ENCODE data around the gene FAAP20.

The FAAP20 gene

GRCh38 chr1:2233468-2233867, 38.9 kb upstream of the FAAP20 start:
- no peak overlapping the region for H3K4me3 ChIP-seq (ENCODE audit: low read depth, low read length)
- DNase-seq (ENCODE audit: low read depth) = no peak
- TF ChIP-seq CTCF (IDR thresholded peaks at IDR 0.05; ENCODE audit: insufficient read depth, low read depth, low read length, missing control alignments) = no peak

GRCh38 chr1:2232916-2233438, 38.4 kb upstream of the FAAP20 start:
- H3K4me3 ChIP-seq (ENCODE audit: low read depth, low read length) = no peak overlapping the region
- DNase-seq (ENCODE audit: low read depth) = no peak

GRCh38 chr1:2232255-2232915, 37.8 kb upstream of the FAAP20 start:
- DNase-seq (ENCODE audit: low read depth) = no peak
- no peak for TF ChIP-seq CTCF (IDR thresholded peaks at IDR 0.05; ENCODE audit: insufficient read depth, low read depth, low read length, missing control alignments)
- H3K4me3 ChIP-seq (ENCODE audit: low read depth, low read length) = no peak overlapping the region

More at GRCh38 chr1:2232916-2233438, 38.4 kb upstream of the FAAP20 start:
- no peak for TF ChIP-seq CTCF (IDR thresholded peaks at IDR 0.05; ENCODE audit: insufficient read depth, low read depth, low read length, missing control alignments)

- no peak for DNase-seq (ENCODE audit: low read depth)
- TF ChIP-seq CTCF (IDR thresholded peaks at IDR 0.05; ENCODE audit: insufficient read depth, low read depth, low read length, missing control alignments) = no peak
- no peak overlapping the region for H3K4me3 ChIP-seq (ENCODE audit: low read depth, low read length)
Observed at GRCh38 chr1:2231532-2232254, 37.1 kb upstream of the FAAP20 start.

- DNase-seq (ENCODE audit: low read depth) = peak; percentile 42
- no peak for TF ChIP-seq CTCF (IDR thresholded peaks at IDR 0.05; ENCODE audit: insufficient read depth, low read depth, low read length, missing control alignments)
- peak overlapping the region; percentile 68 for H3K4me3 ChIP-seq (ENCODE audit: low read depth, low read length)
Observed at GRCh38 chr1:2230781-2231531, 36.4 kb upstream of the FAAP20 start.

GRCh38 chr1:2229911-2230731, 35.5 kb upstream of the FAAP20 start:
- no peak for TF ChIP-seq CTCF (IDR thresholded peaks at IDR 0.05; ENCODE audit: insufficient read depth, low read depth, low read length, missing control alignments)

More at GRCh38 chr1:2229911-2230731, 35.5 kb upstream of the FAAP20 start:
- no peak for DNase-seq (ENCODE audit: low read depth)
- H3K4me3 ChIP-seq (ENCODE audit: low read depth, low read length) = peak overlapping the region; percentile 68

Data from GM12865 (cell line).